Measurements from ENCODE around the gene UTP4.

DNA sequence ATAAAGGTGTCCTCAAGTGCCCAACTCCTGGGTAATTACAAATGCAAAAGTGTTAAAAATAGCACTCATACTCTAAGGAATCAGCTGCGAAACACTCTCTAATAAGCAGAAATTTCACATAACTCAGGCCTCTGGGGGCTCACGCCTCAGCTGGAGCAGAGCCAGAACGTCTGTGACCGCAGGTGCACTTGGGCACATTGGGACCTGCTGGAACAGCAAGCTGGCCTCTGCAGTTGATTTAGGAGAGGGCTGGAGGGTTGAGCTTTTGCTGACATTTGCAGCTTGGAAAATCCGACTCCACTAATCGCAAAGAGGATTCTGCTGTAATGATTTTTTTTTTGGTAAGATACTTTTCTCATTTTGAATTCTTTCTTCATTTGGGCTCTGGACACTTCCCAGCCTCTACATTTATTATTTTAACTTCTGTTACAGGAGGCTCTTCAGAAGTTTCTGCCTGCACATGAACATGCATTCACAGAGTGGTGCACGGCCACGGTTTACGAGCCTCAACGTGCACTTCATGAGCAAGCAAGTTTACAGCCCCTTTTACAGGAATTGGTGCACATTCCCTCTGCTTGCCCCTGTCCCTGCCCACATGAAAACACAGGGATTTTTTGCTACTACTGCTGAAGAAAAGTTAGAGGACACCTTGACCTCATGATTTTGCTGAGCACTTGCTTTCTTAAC is 50.4 kb downstream of the UTP4 start:
- TF ChIP-seq RAD21 (IDR thresholded peaks at IDR 0.05; ENCODE audit: low read depth) (no peak), POLR2AphosphoS5 (IDR thresholded peaks at IDR 0.05; ENCODE audit: low read depth, low read length) (no peak), POLR2A (IDR thresholded peaks at IDR 0.05; ENCODE audit: borderline replicate concordance, extremely low read depth, insufficient read depth, insufficient read length) (no peak), YY1 (IDR thresholded peaks at IDR 0.05; ENCODE audit: extremely low read depth, insufficient replicate concordance, low read depth, low read length) (no peak)

All from HCT116 (cell line).